HG02610 (cell line): Measurements from ENCODE around the gene SOBP.

ENCODE experiments used
- ATAC-seq: cut with Tn5 transposase; IDR thresholded peaks from one replicate; pipeline ENCODE4 v1.9.1; 2021; ENCODE audit warnings: mild to moderate bottlenecking, moderate library complexity; ENCODE audit not compliant: unreplicated experiment

SOBP gene

GRCh38 chr6:107654764-107655163 is 164.8 kb downstream of the SOBP start:
- no peak for ATAC-seq

GRCh38 chr6:107655245-107655644 is 165.3 kb downstream of the SOBP start:
- ATAC-seq = no peak

- ATAC-seq = no peak
These were observed 165.9 kb downstream of the SOBP start for GRCh38 chr6:107655864-107656263.

DNA sequence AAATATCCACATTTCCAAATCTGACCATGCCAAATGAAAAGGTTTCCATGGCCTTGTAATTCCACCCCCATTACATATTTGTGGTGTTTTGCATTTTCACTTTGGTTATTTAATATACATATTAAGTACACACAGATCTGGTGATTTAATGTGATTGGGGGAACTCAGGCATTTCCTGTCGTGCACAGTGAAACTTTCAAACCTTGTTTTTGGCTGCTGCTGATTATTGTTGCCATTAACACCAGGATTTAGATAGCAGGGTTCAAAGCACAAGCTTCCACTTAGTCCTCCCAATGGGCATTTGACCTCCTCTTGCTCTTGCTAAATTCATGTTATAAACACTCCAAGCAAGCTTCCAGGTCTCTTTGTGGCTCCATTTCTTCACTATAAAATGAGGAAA is 166.5 kb downstream of the SOBP start:
- ATAC-seq = no peak

- no peak for ATAC-seq
These were observed 167.0 kb downstream of the SOBP start for GRCh38 chr6:107656883-107657282.

DNA sequence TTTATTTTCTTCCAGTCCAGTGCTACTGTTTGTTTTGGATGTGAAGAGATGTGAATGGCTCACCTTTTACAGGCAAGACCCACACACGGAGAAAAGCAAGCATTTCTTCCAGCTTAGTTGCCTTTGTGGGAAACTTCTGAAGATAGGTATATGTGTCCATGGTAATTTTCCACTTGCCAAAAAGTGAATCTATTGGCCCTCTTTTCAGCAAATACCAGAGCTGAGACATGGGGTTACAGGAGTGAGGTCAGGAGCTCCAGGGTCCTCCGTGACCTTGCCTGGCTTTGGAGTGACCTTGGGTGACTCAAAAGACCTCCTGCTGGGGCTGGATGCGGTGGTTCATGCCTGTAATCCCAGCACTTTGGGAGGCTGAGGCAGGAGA is 167.4 kb downstream of the SOBP start:
- no peak for ATAC-seq

- ATAC-seq = peak; percentile 94
These were observed 168.0 kb downstream of the SOBP start for GRCh38 chr6:107657755-107658461.

- ATAC-seq = no peak
These were observed 169.3 kb downstream of the SOBP start for GRCh38 chr6:107658920-107659865.

- no peak for ATAC-seq
These were observed 170.9 kb downstream of the SOBP start for GRCh38 chr6:107660839-107661238.

DNA sequence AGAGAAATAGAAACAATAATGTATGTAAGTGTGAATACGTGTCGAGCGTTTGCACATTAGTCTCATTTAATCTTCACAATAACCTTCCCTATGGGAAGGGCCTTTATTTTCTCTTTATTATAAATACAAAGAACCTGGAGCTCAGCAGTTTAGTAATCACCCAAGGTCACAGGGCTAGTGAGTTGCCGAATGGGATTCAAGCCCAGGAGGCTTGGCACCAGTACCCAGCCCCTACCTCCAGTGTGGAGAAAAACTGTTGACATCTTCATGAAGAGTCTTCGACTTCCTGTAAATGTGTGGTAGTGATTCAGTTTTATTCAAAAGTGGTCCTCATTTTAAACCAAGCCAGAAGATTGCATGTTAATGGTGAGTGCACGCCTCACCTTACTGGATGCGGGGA is 171.4 kb downstream of the SOBP start:
- no peak for ATAC-seq

DNA sequence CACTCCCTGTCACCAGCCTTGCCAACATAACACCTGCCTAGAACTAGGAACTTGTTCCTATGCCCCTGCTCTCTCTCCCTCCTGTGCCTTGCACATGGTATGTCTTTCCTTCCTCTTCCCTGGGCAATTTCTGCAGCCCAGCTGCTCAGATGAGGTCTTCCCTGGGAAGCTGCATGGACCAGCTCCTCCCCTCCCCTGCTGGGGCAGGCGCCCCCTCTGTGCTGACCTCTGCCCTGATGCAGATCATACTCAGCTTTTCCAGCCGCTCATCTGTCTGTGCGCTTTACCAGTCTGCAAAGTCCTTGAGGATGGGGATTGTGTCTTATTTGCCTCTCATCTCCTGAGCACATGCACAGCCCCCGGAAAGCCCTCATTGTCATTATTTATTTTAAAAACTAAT is 172.4 kb downstream of the SOBP start:
- no peak for ATAC-seq

GRCh38 chr6:107663308-107663707 is 173.4 kb downstream of the SOBP start:
- no peak for ATAC-seq

- no peak for ATAC-seq
These were observed 175.5 kb downstream of the SOBP start for GRCh38 chr6:107665382-107665781.

GRCh38 chr6:107666084-107666980 is 176.4 kb downstream of the SOBP start:
- no peak for ATAC-seq

- ATAC-seq = no peak
These were observed 177.2 kb downstream of the SOBP start for GRCh38 chr6:107666981-107667601.

GRCh38 chr6:107667790-107668189 is 177.9 kb downstream of the SOBP start:
- ATAC-seq = no peak

DNA sequence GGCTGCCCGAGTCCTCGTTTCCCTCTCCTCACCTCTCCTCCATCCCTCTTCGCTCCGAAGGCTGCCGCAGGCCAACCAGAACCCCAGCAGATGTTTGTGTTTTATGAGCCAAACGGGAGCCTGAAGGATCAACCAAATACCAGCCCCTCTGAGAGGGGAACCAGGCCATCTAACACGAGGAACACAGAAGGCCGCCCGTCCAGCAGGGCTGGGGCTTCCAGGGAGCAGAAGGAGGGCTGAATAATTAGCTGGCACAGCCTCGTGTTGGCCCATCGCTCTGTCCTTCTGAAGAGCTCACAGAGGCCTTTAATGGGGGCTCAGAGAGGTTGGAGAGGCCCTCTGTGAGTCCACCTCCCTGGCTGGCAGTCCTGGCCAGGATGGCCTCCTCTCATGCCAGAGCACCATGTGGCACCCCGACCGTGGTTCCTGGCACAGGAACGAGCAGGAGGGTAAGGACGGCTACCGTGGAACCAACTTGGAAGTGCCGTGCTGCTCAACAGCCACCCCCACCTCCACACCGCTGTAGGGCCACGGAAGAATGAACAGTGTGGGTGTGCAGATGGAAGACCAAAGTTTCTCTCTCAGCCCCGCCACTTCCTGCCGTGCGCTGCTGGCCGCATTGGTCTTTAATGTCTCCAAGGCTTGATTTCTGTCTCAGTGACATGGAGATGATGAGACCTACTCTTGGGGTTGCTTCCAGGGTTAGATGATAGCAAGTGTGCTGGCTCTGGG is 179.0 kb downstream of the SOBP start:
- peak; percentile 86 for ATAC-seq

GRCh38 chr6:107670792-107671199 is 180.9 kb downstream of the SOBP start:
- peak; percentile 46 for ATAC-seq

GRCh38 chr6:107673076-107673494 is 183.2 kb downstream of the SOBP start:
- ATAC-seq = no peak
